Esophagus squamous epithelium (tissue), 4 donors: ENCODE measurements around the gene DAG1.
"Not testable (repeated sequence)": the region's sequence is repeated elsewhere in the genome, so short reads cannot be mapped to it uniquely, and the experiment has no call there.

Experiments
- CTCF ChIP-seq, 6 experiments: fragments of 450-650 bp in 4 of 6; fragments of 200-600 bp in 2 of 6; sonication (generic) in 2 of 6; IDR thresholded peaks; one replicate each; pipeline ENCODE4 v1.5.1; 2016 to 2019; ENCODE audit warnings: antibody characterized with exemption in 6 of 6, mild to moderate bottlenecking in 4 of 6, moderate library complexity in 4 of 6
- POLR2A ChIP-seq, 4 donors: fragments of 450-650 bp; IDR thresholded peaks; one replicate each; pipeline ENCODE4 v1.6.1; 2017; ENCODE audit warnings: antibody characterized with exemption in 4 of 4, mild to moderate bottlenecking in 4 of 4, moderate library complexity in 3 of 4

- not testable (repeated sequence) for TF ChIP-seq POLR2A, CTCF (IDR thresholded peaks at IDR 0.05)
Observed at GRCh38 chr3:49496845-49497244, 26.8 kb downstream of the DAG1 start.
